Iris pigment epithelial cell (primary cell): ENCODE results near the gene SHB.
A peak's percentile ranks its signal among the peaks of the same experiment; 100 is the strongest.
"Not testable (repeated sequence)": the region's sequence is repeated elsewhere in the genome, so short reads cannot be mapped to it uniquely, and the experiment has no call there.

Source experiments
- DNase-seq: peaks from one replicate; pipeline ENCODE4 v3.0.0-alpha.2; 2011; ENCODE audit warnings: low read depth

SHB gene

DNA sequence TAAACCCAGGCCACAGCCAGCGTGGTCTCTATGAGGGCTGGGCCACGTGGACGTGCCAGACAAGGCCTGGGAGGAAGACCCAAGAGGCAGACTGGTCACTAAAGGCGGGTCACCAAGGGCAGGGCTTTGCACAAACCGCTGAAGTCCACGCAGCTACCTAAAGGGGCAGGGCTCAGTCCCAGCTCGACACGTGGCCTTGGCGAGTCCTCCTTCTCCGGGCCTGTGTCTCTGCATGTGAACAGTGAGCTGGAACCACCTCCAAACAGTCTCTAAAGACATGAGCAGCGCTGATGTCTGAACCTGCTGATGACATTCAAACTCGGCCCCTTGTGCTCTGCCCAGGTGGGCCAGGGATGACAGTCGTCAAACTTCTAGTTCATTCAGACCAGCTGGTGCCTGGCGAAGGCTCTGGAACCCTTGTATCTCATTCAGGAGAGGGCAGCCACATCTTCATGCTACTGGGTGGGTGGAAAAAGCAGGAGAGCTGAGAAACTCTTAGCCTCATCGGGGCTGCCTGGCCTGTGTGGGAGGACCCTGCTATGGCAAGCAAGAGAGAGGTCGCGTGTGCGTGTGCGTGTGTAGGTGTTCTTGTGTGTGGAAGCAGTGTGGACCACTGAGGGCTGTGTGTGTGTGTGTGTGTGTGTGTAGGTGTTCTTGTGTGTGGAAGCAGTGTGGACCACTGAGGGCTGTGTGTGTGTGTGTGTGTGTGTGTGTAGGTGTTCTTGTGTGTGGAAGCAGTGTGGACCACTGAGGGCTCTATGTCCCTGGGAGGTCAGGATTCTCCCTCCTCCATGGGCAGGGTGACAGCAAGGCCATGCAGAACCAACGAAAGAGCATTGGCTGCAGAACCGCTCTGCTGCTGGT, 151.0 kb downstream of the SHB start:
- DNase-seq, result no peak

DNA sequence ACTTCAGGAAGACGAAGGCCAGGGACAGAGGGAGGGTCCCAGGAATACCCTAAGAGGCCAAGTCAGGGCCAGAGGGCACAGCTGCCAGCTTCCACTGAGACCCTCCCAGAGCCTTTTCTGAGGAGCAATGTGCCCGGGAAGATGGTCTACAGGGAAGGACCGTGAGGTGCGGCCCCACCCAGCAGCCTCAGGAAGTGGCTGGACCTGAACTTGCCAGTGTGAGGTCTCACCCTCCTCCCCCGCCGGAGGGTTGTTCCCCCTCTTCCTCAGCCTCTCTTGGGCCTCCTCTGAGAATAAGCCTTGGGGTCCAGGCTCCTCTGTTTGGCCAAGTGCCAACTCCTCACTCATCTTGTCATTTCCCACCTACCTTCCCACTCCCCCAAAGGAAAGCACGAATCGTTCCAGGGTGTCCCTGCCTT, 151.7 kb downstream of the SHB start:
- DNase-seq, result no peak

DNA sequence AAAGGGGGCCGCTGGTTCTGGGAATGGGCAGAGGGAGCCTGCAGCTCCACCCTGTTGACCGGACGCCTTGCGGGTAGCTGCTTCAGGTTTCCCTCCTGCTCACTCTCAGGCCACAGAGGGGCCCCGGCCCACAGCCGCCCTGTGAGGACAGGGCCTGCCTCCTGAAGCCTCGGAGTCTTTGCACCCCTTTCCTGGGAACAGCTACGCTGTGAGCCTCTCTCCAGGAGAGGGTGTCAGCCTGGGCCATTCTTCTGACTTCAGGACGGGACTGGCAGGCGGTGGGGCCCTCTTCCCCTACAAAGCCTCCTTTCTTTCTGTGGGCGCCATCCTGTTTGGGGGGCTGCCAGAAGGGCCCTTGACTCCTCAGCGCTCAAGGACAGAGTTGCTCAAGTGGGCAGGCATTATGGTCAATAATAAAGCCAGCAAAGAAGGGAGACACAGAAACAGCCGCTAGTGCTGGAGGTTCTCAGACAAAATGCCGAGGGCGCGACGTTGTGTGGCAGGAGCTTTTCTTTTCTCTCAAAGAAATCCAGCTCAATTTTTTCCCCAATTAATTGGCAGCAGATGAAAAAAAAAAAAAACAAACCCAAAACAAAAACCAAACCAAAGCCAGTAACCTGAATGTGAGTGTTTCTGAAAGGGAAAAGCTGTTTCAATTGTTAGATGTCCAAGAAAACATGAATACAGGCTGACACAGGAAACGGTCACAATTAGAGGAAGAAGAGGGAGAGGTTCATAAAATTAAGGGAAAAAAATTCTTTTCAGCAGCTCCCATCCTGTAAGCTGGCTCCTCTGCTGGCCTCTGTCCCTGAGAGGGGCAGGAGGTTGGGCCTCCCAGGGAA, 152.3 kb downstream of the SHB start:
- DNase-seq, result no peak

DNA sequence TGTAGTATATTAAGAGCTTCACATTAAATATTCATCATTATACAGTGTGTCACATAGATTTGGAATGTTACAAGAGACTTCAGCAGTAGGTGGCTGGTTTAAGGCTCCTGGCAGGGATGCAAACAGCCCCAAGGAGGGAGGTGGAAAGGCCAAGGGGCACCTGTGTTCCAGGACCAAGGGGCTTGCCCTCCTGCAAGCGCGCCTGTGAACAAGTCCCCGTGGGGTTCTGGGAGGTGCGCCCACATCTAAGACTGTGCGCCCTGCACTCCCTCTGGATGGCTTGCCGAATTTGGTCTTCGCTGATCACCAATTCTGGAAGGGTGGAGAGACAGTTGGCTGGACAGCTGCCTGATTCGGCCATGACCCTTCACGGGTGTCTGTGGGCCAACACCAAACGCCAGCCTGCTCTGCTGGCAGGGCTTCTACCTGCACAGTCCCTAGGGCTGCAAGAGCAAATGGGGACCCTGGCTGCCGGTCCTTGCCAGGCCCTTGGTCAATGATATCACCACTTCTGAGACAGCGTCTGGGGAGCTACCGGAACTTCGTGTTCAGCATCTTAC, 153.0 kb downstream of the SHB start:
- no peak for DNase-seq

DNA sequence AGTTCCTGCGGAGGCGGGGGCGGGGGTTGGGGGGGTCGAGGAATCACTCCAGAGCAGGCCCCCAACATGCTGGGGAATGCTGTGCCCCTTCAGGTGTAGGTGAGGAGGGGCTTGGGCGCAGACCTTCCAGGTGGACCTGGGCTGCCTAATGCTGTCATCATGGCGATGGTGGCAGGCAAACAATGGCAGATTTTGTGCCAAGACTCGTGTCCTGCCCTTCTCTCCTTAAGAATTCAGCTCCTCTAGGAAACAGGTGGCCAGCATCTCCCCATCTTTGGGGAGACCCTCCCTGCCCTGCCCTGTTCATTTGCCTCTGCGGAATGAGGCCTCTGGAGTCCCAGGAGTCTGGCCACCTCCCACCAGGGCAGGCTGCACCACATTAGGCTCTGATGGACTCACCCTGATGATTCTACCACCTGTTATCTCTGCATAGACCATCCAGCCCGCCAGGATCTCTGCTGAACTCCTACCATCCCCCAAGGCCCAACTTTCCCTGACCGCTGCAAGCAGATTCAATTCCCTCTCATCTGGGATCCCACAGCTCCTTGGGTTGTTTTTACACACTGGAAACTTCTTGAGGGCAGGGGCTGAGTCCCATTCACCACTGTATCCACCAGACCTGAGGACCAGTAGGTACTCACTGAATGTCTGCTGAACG, 154.2 kb downstream of the SHB start:
- no peak for DNase-seq

DNA sequence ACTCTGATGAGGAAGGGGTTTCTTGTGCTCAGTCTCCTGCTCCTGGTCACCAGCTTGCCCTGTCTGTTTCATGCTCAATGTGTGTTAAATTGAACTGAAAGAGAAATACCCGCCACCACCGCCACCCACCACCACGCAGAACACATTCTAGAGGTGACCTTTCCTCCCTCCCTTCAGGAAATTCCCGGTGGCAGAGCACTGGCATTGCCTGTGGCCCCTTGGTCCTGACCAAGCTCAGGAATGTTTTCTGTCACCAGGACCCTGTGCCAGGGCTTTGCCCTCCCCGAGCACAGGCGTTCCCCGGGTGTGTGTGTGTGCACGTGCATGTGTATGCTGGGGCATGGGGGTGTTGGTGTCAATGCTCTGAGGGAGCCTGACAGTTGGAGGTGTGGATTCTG, 154.9 kb downstream of the SHB start:
- DNase-seq, result no peak

DNA sequence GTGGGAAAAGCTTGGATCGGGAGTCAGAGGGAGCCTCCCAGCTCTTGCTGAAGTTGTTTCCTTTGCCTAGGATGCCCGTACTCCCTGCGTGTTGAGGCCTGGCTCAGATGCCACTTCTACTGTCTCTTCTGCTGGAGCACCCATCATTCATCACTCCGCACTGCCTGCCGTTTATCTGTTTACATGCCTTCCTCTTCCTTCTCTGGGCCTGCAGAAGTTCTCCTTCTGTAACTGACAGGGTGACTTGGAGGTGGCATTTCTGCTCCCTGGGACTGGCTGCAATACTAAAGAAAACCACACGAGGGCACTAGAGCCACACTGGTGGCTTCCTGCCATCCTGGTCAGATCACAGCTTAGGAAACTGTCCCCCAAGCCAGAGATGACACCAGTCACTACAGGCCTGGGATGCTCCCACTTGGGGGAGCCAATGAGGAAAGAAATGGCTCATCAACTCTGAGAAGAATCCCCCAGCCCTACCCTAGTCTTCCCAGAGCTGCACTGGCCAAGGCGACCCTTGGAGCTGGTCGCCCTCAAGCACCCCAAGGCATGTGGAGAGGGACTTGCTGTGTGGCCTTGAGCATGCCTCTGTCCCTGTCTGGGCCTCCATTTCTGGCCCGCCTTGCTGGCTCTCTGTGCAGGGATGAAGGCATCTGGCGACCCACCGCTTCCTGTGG, 155.4 kb downstream of the SHB start:
- DNase-seq, result peak; percentile 52

DNA sequence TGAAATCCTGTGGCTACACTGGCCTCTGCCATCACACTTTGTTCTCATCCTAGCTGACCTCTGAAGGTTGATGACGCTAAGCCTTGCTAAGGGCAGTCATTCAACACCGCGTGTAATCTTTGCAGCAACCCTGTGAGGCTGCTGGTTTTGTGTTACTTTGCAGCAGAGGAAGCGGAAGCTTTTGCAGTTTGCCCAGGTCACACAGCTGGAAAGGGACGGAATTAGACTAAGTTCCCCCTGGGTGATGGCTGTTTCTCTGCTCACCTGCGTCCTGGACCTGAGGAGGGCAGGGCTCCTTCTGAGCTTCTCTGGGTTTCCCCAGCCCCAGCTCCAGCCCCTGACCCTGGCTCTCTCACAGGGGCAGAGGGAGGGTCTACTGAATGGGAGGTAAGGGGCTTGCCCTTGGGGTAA, 157.8 kb downstream of the SHB start:
- DNase-seq, result peak; percentile 75

DNA sequence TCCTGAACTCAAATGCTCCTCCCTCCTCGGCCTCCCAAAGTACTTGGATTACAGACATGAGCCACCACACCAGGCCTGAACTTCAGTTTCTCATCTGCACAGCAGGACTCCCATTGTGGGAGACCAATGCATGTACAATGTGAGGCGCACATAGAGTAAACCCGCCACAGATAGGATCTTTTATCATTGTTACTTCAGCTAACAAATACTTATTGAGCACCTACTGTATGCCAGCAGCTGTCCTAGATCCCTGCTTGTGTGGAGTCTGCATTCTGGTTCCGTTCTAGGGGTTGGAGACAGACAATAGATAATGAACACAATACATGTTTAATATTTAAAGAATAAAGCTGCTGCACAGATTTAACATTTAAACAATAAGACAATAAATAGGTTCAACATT, 158.8 kb downstream of the SHB start:
- DNase-seq, result no peak

DNA sequence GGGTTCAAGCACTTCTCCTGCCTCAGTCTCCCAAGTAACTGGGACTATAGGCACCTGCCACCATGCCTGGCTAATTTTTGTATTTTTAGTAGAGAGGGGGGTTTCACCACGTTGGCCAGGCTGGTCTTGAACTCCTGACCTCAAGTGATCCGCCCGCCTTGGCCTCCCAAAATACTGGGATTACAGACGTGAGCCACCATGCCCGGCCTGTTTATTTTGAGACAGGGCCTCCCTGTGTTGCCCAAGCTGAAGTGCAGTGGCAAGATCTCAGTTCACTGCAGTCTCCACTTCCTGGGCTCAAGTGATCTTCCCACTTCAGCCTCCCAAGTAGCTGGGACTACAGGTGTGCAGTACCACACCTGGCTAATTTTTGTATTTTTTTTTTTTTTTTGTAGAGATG, 159.2 kb downstream of the SHB start:
- DNase-seq, result not testable (repeated sequence)

DNA sequence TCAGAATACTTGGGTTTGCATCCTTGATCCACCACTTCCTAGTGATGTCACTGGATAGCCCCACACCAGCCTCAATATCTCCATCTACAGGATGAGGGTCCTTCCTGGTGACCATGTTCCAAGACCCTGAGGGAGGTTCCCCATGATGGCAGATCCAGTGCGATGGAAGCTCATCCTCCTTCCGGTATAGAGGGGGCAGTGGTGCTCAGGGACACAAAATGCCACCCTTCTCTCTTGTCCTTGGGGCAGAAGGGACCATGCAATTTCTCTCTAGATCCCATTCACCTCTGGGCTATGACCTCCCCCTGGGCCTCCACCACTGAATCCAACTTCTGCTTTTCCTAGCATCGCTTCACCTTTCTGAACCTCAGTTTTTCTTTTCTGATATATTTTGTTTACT, 159.7 kb downstream of the SHB start:
- DNase-seq, result no peak

DNA sequence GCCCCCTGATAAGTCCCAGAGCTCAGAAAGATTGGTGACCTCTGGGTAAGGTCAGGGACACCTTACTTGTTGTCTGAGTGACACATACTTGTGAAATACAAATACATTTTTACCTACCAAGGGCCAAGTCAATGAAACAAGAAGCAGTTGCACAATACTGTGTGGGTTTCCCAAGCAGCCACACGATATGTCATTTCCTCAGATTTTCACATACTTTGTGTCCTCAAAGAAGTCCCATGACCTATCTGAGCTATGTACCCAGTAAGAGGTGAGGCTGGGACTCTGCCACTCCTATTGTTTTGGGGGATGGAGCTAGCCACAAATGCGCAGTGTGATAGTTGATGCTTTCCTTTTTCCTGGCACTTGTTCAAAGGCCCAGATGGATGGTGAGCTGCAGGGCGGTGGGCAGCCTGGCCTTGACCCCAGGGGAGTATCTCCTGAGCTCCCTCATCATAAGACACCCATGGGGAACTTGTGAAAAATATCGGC, 160.3 kb downstream of the SHB start:
- peak; percentile 80 for DNase-seq

DNA sequence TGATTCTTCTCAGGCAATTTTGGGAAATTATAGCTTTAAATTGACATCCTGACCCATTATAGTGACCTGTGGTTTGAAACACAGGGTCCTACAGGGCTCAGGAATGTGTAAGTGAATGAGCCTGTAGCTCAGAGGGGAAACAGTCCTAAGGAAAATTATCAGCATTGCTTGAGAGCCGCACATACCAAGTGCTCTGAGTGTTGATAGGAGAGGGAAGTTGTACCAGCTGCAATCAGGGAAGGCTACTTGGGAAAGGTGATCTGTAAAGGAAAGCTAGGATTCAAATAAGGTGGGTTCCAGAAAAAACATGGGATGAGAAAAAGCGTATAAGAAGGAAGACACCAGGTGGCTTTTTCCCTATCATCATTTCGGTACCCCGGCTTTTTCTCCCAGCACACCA, 160.7 kb downstream of the SHB start:
- DNase-seq, result no peak

DNA sequence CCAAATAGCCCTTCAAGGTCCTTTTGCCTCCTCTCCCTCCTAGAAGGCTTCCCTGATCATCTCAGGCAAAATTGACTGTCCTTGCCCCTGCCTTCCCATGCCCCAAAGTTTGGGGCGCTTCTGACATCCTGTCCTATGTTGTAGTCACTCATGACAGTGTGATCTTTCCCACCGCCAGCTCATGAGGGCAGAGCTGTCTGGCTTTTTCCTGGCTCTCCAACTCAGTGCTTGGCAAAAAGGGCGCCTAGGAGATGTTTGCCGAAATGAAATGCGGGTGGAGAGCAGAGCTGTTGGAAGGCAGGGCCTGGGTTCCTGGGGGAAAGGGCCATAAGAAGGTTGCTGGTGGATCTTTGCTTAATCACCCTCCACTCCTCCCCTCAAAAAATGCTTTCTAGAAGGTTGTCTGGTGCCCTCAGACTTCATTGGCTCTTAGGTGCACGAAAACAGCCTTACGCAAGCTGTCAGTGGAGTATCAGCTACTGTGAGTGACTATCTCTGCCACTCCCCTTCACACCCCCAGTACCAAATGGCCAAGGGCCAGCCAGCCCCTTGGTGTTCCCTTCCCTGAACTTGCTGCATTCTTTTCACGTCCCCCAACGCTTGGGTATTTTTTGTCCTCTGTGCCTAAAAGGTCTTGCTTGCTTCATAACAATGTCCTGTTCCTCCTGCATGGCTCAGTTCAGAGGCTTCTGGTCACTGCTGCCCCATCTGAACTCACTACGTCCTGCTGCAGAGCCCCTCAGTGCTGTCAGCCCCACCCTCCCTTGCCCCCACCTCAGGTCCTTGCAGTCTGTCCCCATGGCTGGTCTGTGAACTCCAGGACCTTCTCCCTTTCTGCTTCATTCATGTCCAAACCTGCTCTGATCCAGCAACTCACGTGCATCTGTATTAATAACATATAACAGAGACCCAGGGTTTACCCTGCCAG, 162.5 kb downstream of the SHB start:
- no peak for DNase-seq

DNA sequence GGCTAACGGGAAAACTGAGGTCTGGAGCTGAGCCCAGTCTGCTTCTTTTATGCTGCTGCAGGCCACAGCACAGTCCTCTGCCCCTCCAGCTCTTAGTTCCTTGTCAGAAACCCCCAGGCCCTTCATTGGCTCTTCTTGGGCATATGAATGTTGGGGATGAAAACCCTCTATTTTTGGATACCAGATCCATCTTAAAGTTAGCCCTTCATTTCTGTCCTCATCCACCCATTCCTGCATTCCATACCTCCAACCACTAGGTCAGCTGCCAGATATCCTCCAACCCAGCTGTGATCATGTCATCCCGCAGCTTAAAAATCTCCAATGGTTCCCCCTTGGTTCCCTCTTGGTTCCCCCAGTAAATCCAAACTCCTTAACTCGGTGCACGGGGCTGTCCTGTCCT, 163.3 kb downstream of the SHB start:
- no peak for DNase-seq

DNA sequence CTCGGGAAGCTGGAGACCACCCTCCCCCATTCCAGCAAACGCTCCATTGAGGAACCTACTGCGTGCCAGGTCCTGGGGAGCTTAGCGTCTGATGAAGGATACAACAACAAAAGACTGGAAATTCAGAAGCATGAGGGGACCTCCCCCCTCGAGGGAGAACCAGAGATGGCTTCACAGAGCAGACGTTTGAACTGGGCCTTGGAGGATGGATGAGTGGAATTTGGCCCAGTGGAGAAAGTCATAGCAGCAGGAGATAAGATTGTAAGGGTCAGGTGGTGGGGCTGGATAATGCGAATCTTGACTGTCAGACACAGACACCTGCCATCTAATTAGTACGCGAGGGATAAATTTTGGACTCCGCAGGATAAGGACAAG, 163.9 kb downstream of the SHB start:
- no peak for DNase-seq

DNA sequence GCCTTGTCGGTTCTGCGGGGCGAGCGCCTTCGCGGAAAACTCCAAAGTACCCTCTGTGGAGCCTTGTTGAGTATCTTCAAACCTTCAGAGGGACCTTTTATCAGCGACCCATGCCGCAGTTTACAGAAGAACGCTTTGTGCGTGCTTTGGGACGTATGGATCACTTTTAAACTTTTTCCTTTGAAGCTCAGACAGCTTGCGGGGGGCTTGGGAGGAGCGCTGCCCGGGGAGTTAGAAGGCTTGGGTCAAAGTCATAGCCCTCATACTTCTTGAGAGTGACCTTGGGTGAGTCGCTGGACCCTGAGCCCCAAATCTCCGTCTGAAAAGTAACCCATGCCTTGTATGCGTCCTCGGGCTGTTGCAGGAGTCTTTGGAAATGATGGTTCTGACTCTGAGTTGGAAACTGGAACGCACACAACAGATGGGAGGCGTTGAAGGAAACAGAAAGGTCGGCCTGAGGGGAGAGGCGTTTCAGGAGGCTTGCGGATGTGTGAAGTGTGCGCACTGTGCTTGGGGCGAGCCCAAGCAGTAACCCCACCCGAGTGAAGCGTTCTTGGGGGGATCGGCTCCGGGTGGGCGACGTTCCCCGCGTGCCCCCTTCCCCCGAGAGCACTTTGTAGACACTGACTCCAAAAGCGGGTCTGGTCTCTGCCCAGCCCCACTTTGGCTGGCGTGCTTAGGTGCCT, 164.4 kb downstream of the SHB start:
- DNase-seq, result peak; percentile 51

DNA sequence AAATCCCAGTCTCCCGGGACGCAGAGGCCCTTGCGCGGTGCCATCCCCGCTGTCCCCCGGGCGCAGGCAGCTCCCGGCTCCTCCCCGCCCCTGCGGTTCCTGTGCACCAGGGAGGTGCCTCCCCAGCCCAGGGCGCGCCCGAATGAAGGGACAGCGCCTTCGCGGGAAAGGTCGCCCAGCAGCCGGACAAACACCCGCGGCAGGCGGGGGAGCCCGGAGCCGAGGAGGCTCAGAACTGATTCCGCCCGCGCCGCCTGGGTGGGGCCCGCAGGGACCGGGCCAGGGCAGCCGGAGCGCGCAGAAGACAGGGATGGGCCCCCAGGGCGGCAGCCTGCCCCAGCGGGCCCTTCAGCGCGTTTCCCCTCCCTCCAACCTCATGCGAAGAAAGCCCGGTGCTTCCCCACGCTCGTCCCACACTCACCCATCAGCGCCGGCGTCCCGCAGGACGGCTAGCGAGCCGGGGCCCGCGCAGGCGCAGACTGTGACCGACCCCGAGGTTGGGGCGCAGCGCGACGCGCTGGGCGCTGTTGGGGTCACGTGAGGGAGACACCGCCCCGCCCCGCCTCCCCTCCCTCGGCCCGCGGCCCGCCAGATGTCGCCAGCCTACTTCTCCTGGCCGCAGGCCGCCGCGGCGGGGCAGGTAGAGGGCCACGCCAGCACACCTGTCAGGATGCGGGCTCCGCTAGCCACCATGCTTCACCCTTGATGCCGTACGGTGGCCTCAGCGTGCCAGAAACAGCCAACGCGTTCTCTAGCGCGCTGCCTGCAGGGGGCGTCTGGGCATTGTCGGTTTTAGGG, 165.2 kb downstream of the SHB start, which contains the start of gene SLC25A51:
SLC25A51 (minus strand) TSS at position 481 of the 798 bp plus-strand sequence. CDS start 15,577 bp downstream, outside the sequence.
- DNase-seq, result peak; percentile 89
